BLaER1 (cell line): Measurements from ENCODE around the gene PTCD1.

Source experiments
- H3K27ac ChIP-seq: shearing (Covaris generic); formaldehyde crosslinking; 2 replicates; pipeline ENCODE4 v1.8.1; 2022
- H3K27me3 ChIP-seq: shearing (Covaris generic); formaldehyde crosslinking; 2 replicates; pipeline ENCODE4 v1.8.1; 2022
- H3K36me3 ChIP-seq: shearing (Covaris generic); formaldehyde crosslinking; 2 replicates; pipeline ENCODE4 v1.8.1; 2022
- H3K4me1 ChIP-seq: shearing (Covaris generic); formaldehyde crosslinking; 2 replicates; pipeline ENCODE4 v1.8.1; 2022
- H3K4me2 ChIP-seq: shearing (Covaris generic); formaldehyde crosslinking; 2 replicates; pipeline ENCODE4 v1.8.1; 2022
- H3K4me3 ChIP-seq: shearing (Covaris generic); formaldehyde crosslinking; 2 replicates; pipeline ENCODE4 v1.8.1; 2022
- H3K9ac ChIP-seq: shearing (Covaris generic); formaldehyde crosslinking; 2 replicates; pipeline ENCODE4 v1.8.1; 2022
- H3K9me3 ChIP-seq: shearing (Covaris generic); formaldehyde crosslinking; 2 replicates; pipeline ENCODE4 v1.8.1; 2022
- H4K20me1 ChIP-seq: shearing (Covaris generic); formaldehyde crosslinking; 2 replicates; pipeline ENCODE4 v1.8.1; 2022
- Cebpa-rat ChIP-seq: shearing (Covaris generic); IDR thresholded peaks from 2 replicates; pipeline ENCODE4 v1.8.1; 2022

PTCD1 gene

DNA sequence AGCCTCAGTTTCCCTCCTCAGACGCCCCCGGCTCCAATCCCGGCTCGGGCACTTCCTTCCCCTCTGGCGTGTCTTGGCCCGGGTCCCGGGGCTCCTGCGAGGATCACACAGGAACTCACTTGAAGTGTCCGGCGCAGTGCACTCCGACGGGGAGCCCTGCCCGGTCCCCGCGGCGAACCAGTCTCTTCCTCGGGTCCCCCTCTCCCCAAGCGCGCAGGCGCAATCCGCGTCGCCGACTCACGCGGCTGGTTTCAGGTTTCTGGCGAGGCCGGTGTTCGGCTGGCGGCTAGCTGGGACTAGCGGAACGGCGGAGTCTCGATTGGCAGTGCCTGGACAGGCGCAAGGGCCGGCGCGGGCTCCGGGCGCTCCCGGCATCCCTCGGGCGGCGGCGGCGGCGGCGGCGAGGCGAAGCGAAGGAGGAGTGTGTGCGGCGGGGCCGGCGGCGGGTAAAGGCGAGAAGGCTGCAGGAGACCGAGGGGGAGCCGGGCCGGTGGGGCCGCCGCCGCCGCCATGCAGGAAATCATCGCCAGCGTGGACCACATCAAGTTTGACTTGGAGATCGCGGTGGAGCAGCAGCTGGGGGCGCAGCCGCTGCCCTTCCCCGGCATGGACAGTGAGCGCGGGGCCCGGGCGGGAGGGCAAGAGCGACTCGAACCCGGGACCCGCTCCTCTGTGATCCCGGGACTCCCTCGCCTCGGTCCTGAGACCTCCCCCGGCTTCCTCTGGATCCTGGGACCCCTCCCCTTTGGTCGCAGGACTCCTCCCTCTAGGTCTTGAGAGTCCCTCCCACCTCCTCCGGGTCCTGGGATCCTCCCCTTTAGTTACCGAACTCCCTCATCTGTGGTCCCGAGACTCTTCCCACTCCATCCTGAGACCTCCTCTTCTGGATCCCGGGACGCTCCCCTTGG is at the start of gene PTCD1, which contains the start of gene CPSF4:
Gene PTCD1 (minus strand): TSS at position 226 of the 908 bp plus-strand sequence. CDS start 3,556 bp downstream, outside the sequence.
Gene CPSF4 (plus strand): TSS at position 371 of the 908 bp plus-strand sequence. CDS start 140 bp downstream, at position 511.
- Histone ChIP-seq H3K4me2 (peak within 1 kb of the TSS; percentile 94), H3K27ac (peak within 1 kb of the TSS; percentile 90), H3K36me3 (peaks cover 62% of the 10 kb centered on the region), H3K4me3 (peak within 1 kb of the TSS; percentile 97), H4K20me1 (peaks cover 61% of the 10 kb centered on the region), H3K9ac (peak within 1 kb of the TSS; percentile 94), H3K27me3 (no peaks in the 10 kb centered on the region), H3K9me3 (no peaks in the 10 kb centered on the region), H3K4me1 (peaks cover 29% of the 10 kb centered on the region)
- no peak for TF ChIP-seq Cebpa-rat

DNA sequence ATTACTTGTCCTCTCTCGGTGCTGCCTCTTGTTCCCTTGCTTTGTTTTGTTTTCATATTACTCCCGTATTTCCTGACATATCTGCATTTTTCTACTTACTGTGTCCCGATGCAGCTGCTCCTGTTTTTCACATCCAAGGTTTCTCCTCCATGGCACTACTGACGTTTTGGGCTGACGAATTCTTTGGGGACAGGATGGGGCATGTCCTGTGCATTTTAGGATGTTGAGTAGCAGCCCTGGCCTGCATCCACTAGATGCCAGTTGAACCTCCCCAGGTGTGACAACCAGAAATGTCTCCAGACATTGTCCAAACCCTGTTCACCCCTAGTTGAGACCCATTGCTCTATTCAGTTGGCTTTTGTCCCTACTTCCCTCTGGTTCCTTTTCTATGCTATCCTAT is 46.5 kb upstream of the PTCD1 start:
- Histone ChIP-seq H3K4me2 (no peak overlapping the region), H3K36me3 (peaks cover 93% of the 10 kb centered on the region), H3K4me3 (no peak overlapping the region), H3K4me1 (no peaks in the 10 kb centered on the region), H3K9me3 (no peaks in the 10 kb centered on the region), H3K27ac (no peak overlapping the region), H3K27me3 (no peaks in the 10 kb centered on the region), H4K20me1 (peaks cover 21% of the 10 kb centered on the region), H3K9ac (no peak overlapping the region)
- TF ChIP-seq Cebpa-rat = no peak

GRCh38 chr7:99478464-99479440 is 40.2 kb upstream of the PTCD1 start:
- no peak overlapping the region for H3K27ac ChIP-seq
- H3K4me2 ChIP-seq = no peak overlapping the region
- H3K9me3 ChIP-seq = no peaks in the 10 kb centered on the region
- H4K20me1 ChIP-seq = peaks cover 57% of the 10 kb centered on the region
- H3K9ac ChIP-seq = 0 out of 2 replicates have a peak overlapping the region, but pooled peaks have one; percentile 12
- no peaks in the 10 kb centered on the region for H3K27me3 ChIP-seq
- peaks cover 85% of the 10 kb centered on the region for H3K36me3 ChIP-seq
- peaks cover 22% of the 10 kb centered on the region for H3K4me1 ChIP-seq
- TF ChIP-seq Cebpa-rat = no peak
- H3K4me3 ChIP-seq = no peak overlapping the region

GRCh38 chr7:99476107-99476506 is 37.5 kb upstream of the PTCD1 start:
- Histone ChIP-seq H4K20me1 (peaks cover 54% of the 10 kb centered on the region), H3K36me3 (peaks cover 60% of the 10 kb centered on the region), H3K4me1 (peaks cover 29% of the 10 kb centered on the region), H3K27me3 (no peaks in the 10 kb centered on the region), H3K9me3 (no peaks in the 10 kb centered on the region), H3K4me2 (no peak overlapping the region), H3K9ac (no peak overlapping the region), H3K27ac (no peak overlapping the region), H3K4me3 (no peak overlapping the region)
- TF ChIP-seq Cebpa-rat = no peak

GRCh38 chr7:99473315-99473596 is 34.7 kb upstream of the PTCD1 start:
- Histone ChIP-seq H3K4me3 (peak overlapping the region; percentile 85), H3K27ac (peak overlapping the region; percentile 86)
- TF ChIP-seq Cebpa-rat = no peak

GRCh38 chr7:99472561-99473314 is 34.1 kb upstream of the PTCD1 start, which contains the start of gene ZNF789:
ZNF789 (plus strand) TSS chr7:99472890; CDS start chr7:99476457, 3,567 bp downstream.
- Histone ChIP-seq H3K9me3 (no peaks in the 10 kb centered on the region), H3K9ac (peak within 1 kb of the TSS; percentile 84), H4K20me1 (peaks cover 21% of the 10 kb centered on the region), H3K4me3 (peak within 1 kb of the TSS; percentile 85), H3K27me3 (no peaks in the 10 kb centered on the region), H3K27ac (peak within 1 kb of the TSS; percentile 86), H3K4me2 (peak within 1 kb of the TSS; percentile 91), H3K36me3 (peaks cover 26% of the 10 kb centered on the region), H3K4me1 (peaks cover 28% of the 10 kb centered on the region)
- TF ChIP-seq Cebpa-rat = no peak

More at GRCh38 chr7:99473315-99473596, 34.7 kb upstream of the PTCD1 start:
- Histone ChIP-seq H3K4me2 (peak overlapping the region; percentile 91), H3K27me3 (no peaks in the 10 kb centered on the region), H3K36me3 (peaks cover 31% of the 10 kb centered on the region), H3K9ac (peak overlapping the region; percentile 84), H3K4me1 (peaks cover 28% of the 10 kb centered on the region), H4K20me1 (peaks cover 26% of the 10 kb centered on the region), H3K9me3 (no peaks in the 10 kb centered on the region)

DNA sequence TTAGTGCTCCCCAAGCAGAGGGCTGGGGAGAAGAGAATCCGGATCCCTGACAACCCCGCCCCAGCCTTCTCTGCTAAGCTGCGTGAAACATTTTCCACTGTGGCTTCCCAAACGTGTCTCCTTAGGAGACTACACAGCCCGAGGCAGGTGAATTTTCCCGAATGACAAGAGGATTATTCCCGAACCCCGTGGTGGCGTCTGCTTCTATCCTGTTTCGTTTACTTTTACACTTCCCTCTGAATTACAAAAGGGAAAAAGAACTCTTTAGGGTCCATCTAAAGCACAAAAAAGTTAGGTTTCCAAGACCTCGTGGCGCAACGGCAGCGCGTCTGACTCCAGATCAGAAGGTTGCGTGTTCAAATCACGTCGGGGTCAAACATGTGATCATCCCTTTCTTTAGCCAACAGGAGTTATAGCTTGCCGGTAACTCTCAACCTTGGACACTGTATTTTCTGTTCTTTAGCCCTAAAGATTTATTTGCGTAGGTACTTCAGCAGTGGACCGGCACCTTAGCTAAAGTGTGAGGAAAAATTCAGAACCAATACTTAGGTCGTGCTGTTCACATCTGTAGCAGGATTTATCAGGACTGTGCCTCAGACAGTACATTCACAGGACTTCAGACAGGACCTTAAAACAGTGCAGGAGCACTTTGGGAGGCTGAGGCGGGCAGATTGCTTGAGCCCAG is 30.9 kb upstream of the PTCD1 start:
- TF ChIP-seq Cebpa-rat = no peak
- H3K9me3 ChIP-seq = no peaks in the 10 kb centered on the region
- H3K4me2 ChIP-seq = no peak overlapping the region
- H3K4me1 ChIP-seq = peaks cover 33% of the 10 kb centered on the region
- 0 out of 2 replicates have a peak, but pooled peaks cover 1% of the 10 kb centered on the region for H4K20me1 ChIP-seq
- H3K9ac ChIP-seq = no peak overlapping the region
- H3K36me3 ChIP-seq = peaks cover 2% of the 10 kb centered on the region; the same call in 1 of the 2 replicates
- H3K4me3 ChIP-seq = no peak overlapping the region
- no peaks in the 10 kb centered on the region for H3K27me3 ChIP-seq
- no peak overlapping the region for H3K27ac ChIP-seq

DNA sequence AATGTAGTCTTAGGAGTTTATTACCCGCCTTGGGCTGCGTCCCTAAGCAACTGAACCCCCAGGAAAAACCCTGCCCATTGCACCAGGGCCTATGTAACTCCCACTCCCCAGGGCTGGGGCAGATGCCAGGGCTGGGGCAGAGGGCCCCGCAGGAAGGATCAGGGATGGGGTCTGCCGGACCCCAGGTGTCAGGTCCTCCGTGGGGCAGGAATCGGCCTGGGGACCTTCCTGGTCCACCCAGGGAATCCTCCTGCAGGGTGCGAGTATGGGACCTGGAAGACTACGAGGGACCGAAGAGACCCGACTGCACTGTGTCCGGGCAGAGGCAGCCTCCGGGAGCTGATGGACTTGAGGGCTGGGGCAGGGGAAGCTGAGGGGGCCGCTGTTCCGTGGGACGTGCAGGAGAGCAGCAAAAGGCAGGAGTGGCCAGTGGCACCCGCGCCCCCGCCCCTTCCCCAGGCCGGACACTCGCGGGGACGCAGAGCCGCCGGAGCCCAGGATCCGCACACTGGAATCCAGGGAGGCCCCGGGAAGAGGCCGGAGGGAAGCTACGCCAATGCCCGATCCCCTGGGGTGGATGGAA is 29.8 kb upstream of the PTCD1 start:
- H3K9me3 ChIP-seq = no peaks in the 10 kb centered on the region
- H3K4me2 ChIP-seq = no peak overlapping the region
- peaks cover 6% of the 10 kb centered on the region for H4K20me1 ChIP-seq
- H3K9ac ChIP-seq = no peak overlapping the region
- no peak overlapping the region for H3K4me3 ChIP-seq
- H3K4me1 ChIP-seq = peaks cover 33% of the 10 kb centered on the region
- H3K36me3 ChIP-seq = peaks cover 13% of the 10 kb centered on the region
- no peaks in the 10 kb centered on the region for H3K27me3 ChIP-seq
- no peak for TF ChIP-seq Cebpa-rat
- no peak overlapping the region for H3K27ac ChIP-seq
